T-helper 2 cell treated with Interferon-gamma antibody and Interleukin-4, amounts not matched to agents 5 μg/mL and 100 μg/mL, for 36 hours (primary cell): Measurements from ENCODE around the gene TANC2.

Source experiments
- DNase-seq: peaks from one replicate; pipeline ENCODE4 v3.0.0; 2021; ENCODE audit warnings: low spot score
- H3K27ac Mint-ChIP-seq: one replicate; pipeline ENCODE4 v1.8.0; 2021; ENCODE audit warnings: mild to moderate bottlenecking, mixed read lengths
- H3K27me3 Mint-ChIP-seq: one replicate; pipeline ENCODE4 v1.8.0; 2021; ENCODE audit warnings: low read depth, mixed read lengths
- H3K36me3 Mint-ChIP-seq: one replicate; pipeline ENCODE4 v1.8.0; 2021; ENCODE audit warnings: low read depth, mixed read lengths
- H3K4me1 Mint-ChIP-seq: one replicate; pipeline ENCODE4 v1.8.0; 2021; ENCODE audit warnings: low read depth, mixed read lengths
- H3K4me3 Mint-ChIP-seq: one replicate; pipeline ENCODE4 v1.8.0; 2022; ENCODE audit warnings: mild to moderate bottlenecking, moderate library complexity, mixed read lengths
- H3K9me3 Mint-ChIP-seq: one replicate; pipeline ENCODE4 v1.8.0; 2021; ENCODE audit warnings: mixed read lengths

Gene TANC2

DNA sequence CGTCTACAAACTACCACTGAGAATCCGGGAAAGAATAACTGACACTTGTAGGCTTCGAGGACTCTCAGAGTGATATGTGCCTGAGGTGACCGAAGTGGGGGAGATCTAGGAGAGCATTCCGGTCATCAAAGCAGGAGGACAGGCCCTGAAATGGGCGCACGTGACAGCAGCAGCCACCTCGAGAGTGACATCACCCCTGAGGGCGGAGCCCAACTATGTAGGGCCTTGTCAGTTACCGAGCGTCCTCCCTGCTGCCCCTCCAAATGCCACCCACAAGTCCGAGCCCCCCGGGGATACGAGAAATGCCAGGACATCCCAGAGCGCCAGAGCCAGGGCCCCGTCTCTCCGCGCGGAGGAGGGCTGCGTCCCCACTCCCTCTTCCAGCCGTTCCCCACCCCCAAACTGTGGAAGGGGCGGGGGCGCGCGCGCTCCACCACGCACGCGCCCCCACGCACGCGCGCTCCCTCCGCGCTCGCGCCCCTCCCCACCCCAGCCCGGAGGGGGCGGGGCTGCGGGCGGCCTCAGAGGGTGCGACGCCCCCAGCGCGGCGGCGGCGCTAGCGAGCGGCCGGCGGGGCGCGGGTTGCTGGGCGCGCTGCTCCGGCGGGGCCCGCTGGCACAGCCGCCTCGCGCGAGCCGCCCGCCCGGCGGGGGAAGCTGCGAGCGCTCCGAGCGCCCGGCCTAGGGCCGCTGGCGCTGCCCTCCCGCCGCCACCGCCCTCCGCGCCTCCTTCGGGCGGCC is at the start of gene TANC2:
Gene TANC2 (plus strand): TSS at position 550 of the 740 bp plus-strand sequence. CDS start 43,325 bp downstream, outside the sequence.
- Mint-ChIP-seq H3K27ac (peak within 1 kb of the TSS; percentile 84), H3K27me3 (peaks cover 66% of the 10 kb centered on the region), H3K4me3 (peak within 1 kb of the TSS; percentile 88), H3K36me3 (no peaks in the 10 kb centered on the region), H3K9me3 (no peaks in the 10 kb centered on the region), H3K4me1 (peaks cover 23% of the 10 kb centered on the region)
- peak; percentile 63 for DNase-seq

DNA sequence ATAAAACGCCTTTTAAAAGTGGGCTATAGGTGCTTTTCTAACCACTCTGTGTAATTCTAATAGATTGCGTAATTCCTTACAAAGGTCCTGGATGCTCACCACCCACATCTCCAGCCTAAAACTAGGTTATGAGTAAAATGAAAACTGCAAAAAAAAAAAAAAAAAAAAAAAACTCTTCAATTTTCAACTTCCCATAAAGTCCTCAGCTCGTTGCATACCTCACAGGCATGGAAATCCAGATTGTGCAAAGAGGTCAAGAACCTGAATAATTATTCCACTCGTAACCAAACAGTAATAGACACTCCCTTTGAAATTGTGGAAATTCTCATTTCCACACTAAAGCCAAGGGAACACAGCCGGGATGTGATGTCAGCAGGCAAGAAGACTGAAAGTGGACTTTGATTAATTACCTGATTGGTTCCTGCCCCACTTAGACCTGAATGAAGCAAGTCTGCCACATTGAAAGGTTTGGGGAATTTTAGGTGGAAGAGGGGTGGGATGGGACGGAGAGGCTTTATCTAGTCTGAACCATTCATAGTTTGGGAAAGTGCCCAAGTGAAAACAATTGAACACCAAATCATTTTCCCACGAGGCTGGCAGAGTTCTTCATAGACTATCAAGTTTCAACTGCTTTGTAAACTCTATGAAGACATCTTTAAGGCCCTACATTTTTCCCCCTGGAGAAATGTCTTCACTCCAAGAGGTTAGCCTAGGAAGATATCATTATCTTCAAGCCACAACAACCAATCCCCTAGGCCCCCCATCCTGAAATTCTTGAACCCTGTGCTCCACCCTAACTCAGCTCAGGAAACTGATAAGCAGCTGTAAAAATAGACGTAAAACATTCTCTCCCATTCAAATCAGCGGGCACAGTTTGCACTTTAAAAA is 49.1 kb upstream of the TANC2 start:
- Mint-ChIP-seq H3K27me3 (peaks cover 9% of the 10 kb centered on the region), H3K9me3 (no peaks in the 10 kb centered on the region), H3K36me3 (no peaks in the 10 kb centered on the region), H3K4me3 (no peak overlapping the region), H3K4me1 (no peaks in the 10 kb centered on the region), H3K27ac (no peak overlapping the region)
- DNase-seq: no peak

DNA sequence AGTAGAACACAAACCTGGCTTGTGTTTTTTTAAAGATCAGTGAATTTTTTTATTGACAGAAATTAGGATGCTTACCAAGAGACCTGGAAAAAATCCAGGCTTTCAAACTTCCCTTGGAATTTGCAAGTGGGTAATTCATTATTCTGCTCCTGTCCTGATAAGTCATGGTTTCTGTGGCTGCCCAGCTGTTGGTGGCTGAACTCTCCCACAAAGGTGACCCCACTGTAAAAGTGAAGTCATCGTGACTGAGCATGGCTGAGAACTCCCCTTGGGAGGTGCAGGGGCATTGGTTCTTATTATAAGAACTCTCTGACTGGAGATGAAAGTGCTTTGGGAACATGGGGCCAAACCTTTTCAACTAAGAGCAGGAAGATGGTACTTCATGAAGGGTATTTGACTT is 46.6 kb upstream of the TANC2 start:
- Mint-ChIP-seq H3K27ac (no peak overlapping the region), H3K4me3 (no peak overlapping the region)

GRCh38 chr17:62920300-62920699 is 45.7 kb upstream of the TANC2 start:
- Mint-ChIP-seq H3K4me3 (no peak overlapping the region), H3K4me1 (no peaks in the 10 kb centered on the region), H3K27me3 (peaks cover 4% of the 10 kb centered on the region), H3K9me3 (no peaks in the 10 kb centered on the region), H3K36me3 (no peaks in the 10 kb centered on the region), H3K27ac (no peak overlapping the region)
- no peak for DNase-seq

More for the DNA sequence above, 46.6 kb upstream of the TANC2 start:
- Mint-ChIP-seq H3K4me1 (no peaks in the 10 kb centered on the region), H3K36me3 (no peaks in the 10 kb centered on the region), H3K27me3 (peaks cover 4% of the 10 kb centered on the region), H3K9me3 (no peaks in the 10 kb centered on the region)
- DNase-seq: no peak

DNA sequence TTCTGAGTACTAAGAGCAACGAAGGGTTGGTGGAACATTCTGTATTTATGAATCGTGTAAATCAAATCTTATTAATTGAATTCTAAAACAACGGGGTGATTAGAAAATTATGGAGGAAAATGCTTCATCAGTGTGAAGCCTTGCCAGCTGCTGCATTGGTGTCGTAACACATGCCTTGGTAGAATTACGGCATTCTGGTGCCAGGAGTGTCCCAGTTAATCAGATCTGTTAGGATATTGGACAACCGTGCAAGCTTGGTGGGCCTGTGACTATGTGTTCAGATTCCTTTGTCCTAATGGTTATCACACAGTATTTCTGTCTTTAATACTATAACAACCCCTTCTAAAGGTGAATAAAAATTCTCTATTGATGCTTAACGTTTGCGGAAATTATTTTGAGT is 44.2 kb upstream of the TANC2 start:
- no peak for DNase-seq
- peaks cover 4% of the 10 kb centered on the region for H3K27me3 Mint-ChIP-seq
- no peaks in the 10 kb centered on the region for H3K9me3 Mint-ChIP-seq
- no peaks in the 10 kb centered on the region for H3K36me3 Mint-ChIP-seq
- H3K27ac Mint-ChIP-seq: no peak overlapping the region
- H3K4me3 Mint-ChIP-seq: no peak overlapping the region
- no peaks in the 10 kb centered on the region for H3K4me1 Mint-ChIP-seq

DNA sequence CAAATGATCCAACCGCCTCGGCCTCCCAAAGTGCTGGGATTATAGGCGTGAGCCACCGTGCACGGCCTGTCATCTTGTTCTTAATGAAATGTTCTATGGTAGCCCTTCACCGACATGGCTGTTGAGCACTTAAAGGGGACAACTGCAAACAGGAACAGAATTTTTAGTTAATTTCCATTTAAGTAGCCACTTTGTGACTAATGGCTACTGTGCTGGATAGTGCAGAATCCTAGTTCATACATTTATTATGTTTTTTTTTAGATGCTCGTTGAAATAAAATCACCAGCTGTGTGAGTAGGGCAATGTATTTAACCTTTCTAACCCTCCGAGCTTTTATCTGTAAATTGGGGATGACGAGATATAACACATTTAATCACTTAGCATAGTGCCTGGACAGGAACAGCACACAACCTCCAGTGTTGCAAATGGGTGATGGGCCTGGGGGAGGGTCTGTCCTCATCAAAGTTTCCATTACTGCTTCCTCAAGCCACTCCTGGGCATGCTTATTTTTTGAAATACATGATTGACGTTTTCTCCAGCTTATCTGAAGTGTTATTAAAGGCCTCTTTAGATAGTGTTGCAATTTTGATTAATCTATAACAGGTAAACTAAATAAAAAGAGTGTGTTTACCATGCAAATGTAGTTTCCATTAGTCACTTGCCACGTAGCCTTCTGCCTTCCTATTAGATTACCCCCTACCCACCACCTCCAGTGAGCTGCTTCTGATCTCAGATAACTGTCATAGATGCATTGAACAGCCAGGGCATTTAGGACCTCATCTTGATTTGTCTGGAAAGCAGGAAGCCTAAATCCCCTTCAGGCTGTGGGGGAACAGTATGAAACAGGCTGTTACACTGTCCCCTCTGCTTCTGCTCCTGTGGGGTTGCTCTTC is 42.5 kb upstream of the TANC2 start:
- H3K4me1 Mint-ChIP-seq: no peaks in the 10 kb centered on the region
- H3K9me3 Mint-ChIP-seq: no peaks in the 10 kb centered on the region
- no peaks in the 10 kb centered on the region for H3K36me3 Mint-ChIP-seq
- no peak overlapping the region for H3K27ac Mint-ChIP-seq
- peaks cover 7% of the 10 kb centered on the region for H3K27me3 Mint-ChIP-seq
- no peak for DNase-seq
- no peak overlapping the region for H3K4me3 Mint-ChIP-seq

- no peak overlapping the region for H3K27ac Mint-ChIP-seq
- no peak for DNase-seq
- no peaks in the 10 kb centered on the region for H3K9me3 Mint-ChIP-seq
- no peaks in the 10 kb centered on the region for H3K4me1 Mint-ChIP-seq
- no peak overlapping the region for H3K4me3 Mint-ChIP-seq
- peaks cover 7% of the 10 kb centered on the region for H3K27me3 Mint-ChIP-seq
- no peaks in the 10 kb centered on the region for H3K36me3 Mint-ChIP-seq
Observed at GRCh38 chr17:62925267-62925836, 40.7 kb upstream of the TANC2 start.

DNA sequence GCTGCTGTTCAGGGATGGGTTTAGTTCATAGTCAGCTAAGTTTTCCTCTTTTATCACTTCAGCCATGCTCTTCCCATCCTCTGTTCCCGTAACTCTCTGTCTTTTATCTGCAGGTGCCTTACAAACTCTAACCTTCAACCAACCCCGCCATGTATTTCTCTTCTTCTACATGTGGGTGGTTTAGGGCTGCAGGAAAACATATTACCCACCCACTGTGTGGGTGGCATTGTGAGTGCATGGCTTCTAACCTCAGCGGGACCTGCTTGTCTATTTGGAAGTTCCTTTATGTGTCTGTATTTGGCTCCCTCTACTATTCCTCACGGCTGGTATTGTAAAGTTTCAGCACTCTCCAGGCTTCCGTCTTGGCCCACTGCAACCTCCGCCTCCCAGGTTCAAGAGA is 39.0 kb upstream of the TANC2 start:
- H3K27ac Mint-ChIP-seq: no peak overlapping the region
- no peaks in the 10 kb centered on the region for H3K4me1 Mint-ChIP-seq
- DNase-seq: no peak
- no peak overlapping the region for H3K4me3 Mint-ChIP-seq
- H3K27me3 Mint-ChIP-seq: peaks cover 6% of the 10 kb centered on the region
- H3K9me3 Mint-ChIP-seq: no peaks in the 10 kb centered on the region
- H3K36me3 Mint-ChIP-seq: no peaks in the 10 kb centered on the region

- H3K36me3 Mint-ChIP-seq: no peaks in the 10 kb centered on the region
- no peak overlapping the region for H3K27ac Mint-ChIP-seq
- H3K9me3 Mint-ChIP-seq: no peaks in the 10 kb centered on the region
- no peak for DNase-seq
- H3K4me3 Mint-ChIP-seq: no peak overlapping the region
- H3K4me1 Mint-ChIP-seq: no peaks in the 10 kb centered on the region
- H3K27me3 Mint-ChIP-seq: peaks cover 10% of the 10 kb centered on the region
Observed at GRCh38 chr17:62929320-62929719, 36.7 kb upstream of the TANC2 start.

GRCh38 chr17:62931101-62931500 is 34.9 kb upstream of the TANC2 start:
- no peaks in the 10 kb centered on the region for H3K36me3 Mint-ChIP-seq
- H3K9me3 Mint-ChIP-seq: no peaks in the 10 kb centered on the region
- H3K27me3 Mint-ChIP-seq: peaks cover 13% of the 10 kb centered on the region
- H3K4me1 Mint-ChIP-seq: no peaks in the 10 kb centered on the region
- H3K4me3 Mint-ChIP-seq: no peak overlapping the region
- H3K27ac Mint-ChIP-seq: no peak overlapping the region
- DNase-seq: no peak

DNA sequence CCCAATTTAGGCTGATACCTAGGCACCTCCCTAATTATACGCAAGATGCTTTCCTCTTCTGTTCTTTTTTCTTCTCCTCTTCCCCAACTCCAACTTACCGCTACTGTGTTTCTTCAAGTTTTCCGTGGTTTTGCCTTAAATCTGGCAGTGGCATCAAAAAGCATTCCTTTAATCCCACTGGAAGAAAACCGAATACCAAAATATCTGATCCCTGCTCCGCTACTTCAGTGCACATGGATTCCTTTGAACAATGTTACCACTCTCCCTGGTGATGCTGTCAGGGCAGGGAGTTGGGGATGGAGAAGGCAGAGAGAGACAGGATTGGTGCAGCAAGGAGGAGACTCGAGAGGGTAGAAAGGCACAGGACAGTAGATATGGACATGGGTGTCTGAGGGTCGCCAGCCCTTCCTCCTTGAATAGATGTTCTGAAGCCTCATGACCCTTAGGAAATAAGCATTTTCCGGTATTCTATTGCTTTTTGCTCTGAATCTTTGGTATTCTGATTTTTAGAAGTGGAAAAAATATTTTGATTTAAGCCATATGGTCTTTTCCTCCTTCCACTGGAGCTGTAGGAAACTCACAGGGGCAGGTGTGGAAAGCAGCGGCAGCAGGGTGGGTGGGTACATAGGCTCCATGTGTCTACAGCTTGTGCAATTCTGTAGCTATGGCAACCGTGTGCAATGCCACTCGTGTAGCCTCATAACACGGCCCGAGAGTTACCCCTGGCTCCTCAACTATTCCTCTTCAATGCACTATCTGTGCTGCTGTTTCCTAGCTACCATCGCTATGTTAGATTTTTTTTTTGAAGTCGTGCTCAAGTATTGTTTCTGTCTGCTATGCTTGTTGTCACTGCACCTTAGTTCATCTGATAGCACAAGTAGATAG is 32.3 kb upstream of the TANC2 start:
- Mint-ChIP-seq H3K4me3 (no peak overlapping the region), H3K27me3 (peaks cover 22% of the 10 kb centered on the region), H3K9me3 (no peaks in the 10 kb centered on the region), H3K4me1 (no peaks in the 10 kb centered on the region), H3K36me3 (no peaks in the 10 kb centered on the region), H3K27ac (no peak overlapping the region)
- DNase-seq: no peak

DNA sequence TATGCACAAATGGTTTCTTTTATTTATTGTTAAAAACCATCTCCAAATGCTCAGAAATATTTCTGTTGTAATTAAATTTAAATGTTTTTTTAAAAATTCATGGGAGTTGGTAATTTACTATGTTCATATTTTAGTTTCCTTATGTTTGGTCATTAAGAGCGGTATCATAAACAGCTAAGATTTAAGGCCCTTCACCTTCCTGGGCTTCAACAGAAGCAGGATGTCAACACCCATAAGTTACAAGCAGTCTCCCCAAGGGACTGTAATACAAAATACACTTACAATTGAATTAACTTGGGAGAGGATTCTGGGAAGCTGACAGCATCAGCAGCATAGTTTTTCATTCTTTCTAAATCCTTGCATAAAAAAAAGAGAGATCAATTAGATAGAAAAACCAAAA is 30.9 kb upstream of the TANC2 start:
- Mint-ChIP-seq H3K4me1 (no peaks in the 10 kb centered on the region), H3K27ac (no peak overlapping the region), H3K27me3 (peaks cover 25% of the 10 kb centered on the region), H3K36me3 (no peaks in the 10 kb centered on the region), H3K9me3 (peaks cover 5% of the 10 kb centered on the region), H3K4me3 (no peak overlapping the region)
- no peak for DNase-seq

DNA sequence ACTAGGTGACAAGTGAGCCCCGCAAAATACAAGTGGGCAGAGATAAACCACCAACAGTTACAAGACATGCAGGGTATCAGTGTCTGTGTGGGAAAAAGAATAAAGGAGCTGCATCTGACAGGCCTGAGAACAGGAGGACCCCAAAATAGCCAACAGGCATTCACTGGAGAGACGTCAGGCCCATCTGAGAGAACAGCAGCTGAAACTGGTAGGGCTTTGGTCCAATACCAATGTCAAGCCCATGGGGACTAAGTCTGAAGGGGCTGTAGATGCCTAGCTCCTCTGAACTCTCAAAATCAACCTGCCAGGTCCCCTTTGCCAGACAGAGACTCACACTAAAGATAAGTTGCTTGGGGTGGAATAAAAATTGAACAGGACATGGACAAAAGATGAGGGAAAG is 30.5 kb upstream of the TANC2 start:
- H3K36me3 Mint-ChIP-seq: no peaks in the 10 kb centered on the region
- no peaks in the 10 kb centered on the region for H3K4me1 Mint-ChIP-seq
- no peak for DNase-seq
- H3K4me3 Mint-ChIP-seq: no peak overlapping the region
- H3K27me3 Mint-ChIP-seq: peaks cover 23% of the 10 kb centered on the region
- H3K27ac Mint-ChIP-seq: no peak overlapping the region
- H3K9me3 Mint-ChIP-seq: peaks cover 5% of the 10 kb centered on the region
